Muscle layer of duodenum (tissue), 2 donors: ENCODE data around the gene RPS6KA5.

ENCODE experiments used
- H3K27ac ChIP-seq: one replicate; pipeline ENCODE4 v1.7.0; 2013; ENCODE audit warnings: mild to moderate bottlenecking, low read length
- H3K27me3 ChIP-seq: one replicate; pipeline ENCODE4 v1.7.0; 2013; ENCODE audit warnings: low read depth, mild to moderate bottlenecking, control low read depth, low read length
- H3K36me3 ChIP-seq, 2 donors: one replicate each; pipeline ENCODE4 v1.7.0; 2013; ENCODE audit warnings: low read length in 2 of 2, control low read depth in 1 of 2, mild to moderate bottlenecking in 1 of 2; ENCODE audit not compliant: insufficient read depth in 2 of 2, control insufficient read depth in 1 of 2
- H3K4me1 ChIP-seq, 2 donors: one replicate each; pipeline ENCODE4 v1.7.0; 2013; ENCODE audit warnings: low read length in 2 of 2, mild to moderate bottlenecking in 2 of 2, control low read depth in 1 of 2, moderate library complexity in 1 of 2; ENCODE audit not compliant: insufficient read depth in 2 of 2, control insufficient read depth in 1 of 2
- H3K4me3 ChIP-seq, 2 donors: one replicate each; pipeline ENCODE4 v1.7.0; 2013; ENCODE audit warnings: low read length in 2 of 2, low read depth in 1 of 2, mild to moderate bottlenecking in 1 of 2
- H3K9me3 ChIP-seq, 2 donors: one replicate each; pipeline ENCODE4 v1.7.0; 2013; ENCODE audit warnings: low read length in 2 of 2, control low read depth in 1 of 2, mild to moderate bottlenecking in 1 of 2; ENCODE audit not compliant: control insufficient read depth in 1 of 2
- donor health status: healthy.

The RPS6KA5 gene

GRCh38 chr14:90813442-90813841, 247.0 kb downstream of the RPS6KA5 start:
- Histone ChIP-seq H3K4me1 (peaks cover 0 to 24% of the 10 kb centered on the region in 2 donors), H3K9me3 (no peaks in the 10 kb centered on the region), H3K36me3 (no peaks in the 10 kb centered on the region), H3K27ac (no peak overlapping the region), H3K27me3 (no peaks in the 10 kb centered on the region), H3K4me3 (no peak overlapping the region)

GRCh38 chr14:90812109-90812508, 248.3 kb downstream of the RPS6KA5 start:
- Histone ChIP-seq H3K36me3 (no peaks in the 10 kb centered on the region), H3K4me1 (peaks cover 0 to 35% of the 10 kb centered on the region in 2 donors), H3K27me3 (no peaks in the 10 kb centered on the region), H3K9me3 (no peaks in the 10 kb centered on the region), H3K4me3 (no peak overlapping the region), H3K27ac (no peak overlapping the region)

DNA sequence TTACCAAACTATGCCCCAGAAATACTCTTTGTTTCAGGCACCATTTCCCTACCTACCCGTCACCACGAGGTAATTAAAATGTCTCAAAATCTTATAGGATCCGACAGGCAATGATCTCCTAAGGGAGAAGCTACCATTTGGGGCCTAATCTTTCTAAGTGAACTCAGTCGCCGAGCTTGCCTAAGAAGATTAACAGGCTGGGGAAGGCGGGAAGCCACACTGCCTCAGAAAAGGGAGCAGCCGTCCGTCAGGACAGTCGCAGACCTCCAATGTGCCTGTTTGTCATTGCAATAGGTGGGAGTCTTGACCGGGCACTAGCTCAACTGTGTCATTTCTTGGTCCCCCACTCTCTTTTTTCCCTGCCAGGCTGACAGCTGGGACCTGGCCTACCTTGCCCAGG, 248.8 kb downstream of the RPS6KA5 start:
- Histone ChIP-seq H3K4me1 (peaks cover 0 to 37% of the 10 kb centered on the region in 2 donors), H3K4me3 (no peak overlapping the region), H3K27me3 (no peaks in the 10 kb centered on the region), H3K27ac (no peak overlapping the region), H3K9me3 (no peaks in the 10 kb centered on the region), H3K36me3 (no peaks in the 10 kb centered on the region)

DNA sequence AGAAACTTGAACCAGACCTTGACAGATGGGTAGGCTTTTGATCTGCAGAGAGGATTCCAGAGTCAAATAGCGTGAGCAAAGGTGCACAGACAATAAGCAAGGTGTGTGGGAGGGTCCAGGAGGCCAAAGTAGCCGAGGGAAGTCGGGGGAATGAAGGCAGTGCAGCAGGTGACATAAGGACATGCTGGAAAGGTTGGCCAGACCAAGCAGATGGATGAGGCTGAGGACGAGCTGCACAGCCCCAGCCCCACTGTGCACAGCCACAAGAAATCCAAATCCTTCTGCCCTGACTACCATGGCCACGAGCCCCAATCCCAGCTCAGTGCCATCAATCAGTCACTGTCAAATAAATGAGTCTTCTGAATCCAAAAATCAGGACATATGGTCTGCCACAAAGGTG, 249.6 kb downstream of the RPS6KA5 start:
- Histone ChIP-seq H3K4me3 (no peak overlapping the region), H3K36me3 (no peaks in the 10 kb centered on the region), H3K27ac (no peak overlapping the region), H3K4me1 (peaks cover 0 to 41% of the 10 kb centered on the region in 2 donors), H3K27me3 (no peaks in the 10 kb centered on the region), H3K9me3 (no peaks in the 10 kb centered on the region)

GRCh38 chr14:90809530-90810312, 250.7 kb downstream of the RPS6KA5 start:
- no peaks in the 10 kb centered on the region for H3K27me3 ChIP-seq
- H3K4me3 ChIP-seq, result no peak overlapping the region
- H3K36me3 ChIP-seq, result no peaks in the 10 kb centered on the region
- H3K4me1 ChIP-seq, result peaks cover 0 to 34% of the 10 kb centered on the region in 2 donors
- H3K9me3 ChIP-seq, result no peaks in the 10 kb centered on the region
- no peak overlapping the region for H3K27ac ChIP-seq

DNA sequence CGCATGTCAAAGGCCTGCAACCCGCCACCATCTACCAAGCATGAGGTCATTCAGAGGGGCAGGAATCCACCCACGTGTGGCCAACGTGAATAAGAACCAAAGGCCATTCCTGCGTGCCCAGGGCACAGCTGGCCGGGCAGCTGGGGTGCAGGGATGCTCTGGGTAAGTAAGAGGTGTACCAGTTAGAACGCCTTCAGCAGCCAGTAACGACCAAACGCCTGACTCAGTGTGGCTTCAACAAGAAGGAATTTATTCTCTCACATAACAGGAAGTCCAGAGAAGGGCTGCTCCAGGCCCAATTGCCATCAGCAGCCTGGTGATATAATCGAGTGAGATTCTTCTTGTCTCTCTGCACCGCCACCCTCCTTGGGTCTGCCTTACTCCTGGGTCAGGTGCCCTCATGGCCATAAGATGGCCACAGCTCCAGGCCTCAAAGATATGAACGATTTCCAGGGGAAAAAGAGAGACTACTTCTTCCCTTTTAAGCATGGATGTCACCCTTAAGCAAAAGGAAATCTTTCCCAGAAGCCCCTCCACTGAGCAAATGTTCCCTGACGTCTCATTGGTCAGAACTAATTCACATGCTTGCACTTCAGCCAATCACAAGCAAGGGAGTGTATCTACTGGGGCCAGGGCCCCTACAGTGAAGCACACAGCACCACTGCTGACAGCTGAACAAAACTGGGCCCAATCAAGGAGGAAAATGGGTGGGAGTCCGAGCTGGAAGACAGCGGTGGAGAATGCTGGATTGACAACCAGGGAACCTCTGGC, 251.5 kb downstream of the RPS6KA5 start:
- no peaks in the 10 kb centered on the region for H3K9me3 ChIP-seq
- H3K27me3 ChIP-seq, result no peaks in the 10 kb centered on the region
- H3K27ac ChIP-seq, result no peak overlapping the region
- peaks cover 0 to 26% of the 10 kb centered on the region in 2 donors for H3K4me1 ChIP-seq
- no peak overlapping the region for H3K4me3 ChIP-seq
- no peaks in the 10 kb centered on the region for H3K36me3 ChIP-seq

DNA sequence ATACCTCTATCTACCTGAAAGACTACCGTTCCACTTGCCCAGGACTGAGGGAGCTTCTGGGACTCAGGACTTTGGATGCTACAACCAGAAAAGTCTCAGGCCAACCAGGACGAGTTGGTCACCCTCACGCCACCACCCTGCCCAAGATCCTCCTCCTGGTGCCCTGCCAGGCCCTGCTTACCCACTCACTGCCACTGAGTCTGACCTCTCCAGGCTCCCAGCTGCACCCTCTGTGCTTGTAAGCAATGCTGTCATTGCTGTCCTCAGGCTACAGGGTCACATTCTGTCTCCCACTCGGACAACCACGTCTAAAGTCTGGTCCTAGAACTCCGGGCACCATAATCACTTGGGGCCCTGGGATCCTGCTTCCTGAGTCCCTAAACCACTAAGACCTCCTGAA, 253.4 kb downstream of the RPS6KA5 start:
- Histone ChIP-seq H3K9me3 (no peaks in the 10 kb centered on the region), H3K4me3 (no peak overlapping the region), H3K36me3 (no peaks in the 10 kb centered on the region), H3K4me1 (peaks cover 0 to 25% of the 10 kb centered on the region in 2 donors), H3K27me3 (no peaks in the 10 kb centered on the region), H3K27ac (no peak overlapping the region)

DNA sequence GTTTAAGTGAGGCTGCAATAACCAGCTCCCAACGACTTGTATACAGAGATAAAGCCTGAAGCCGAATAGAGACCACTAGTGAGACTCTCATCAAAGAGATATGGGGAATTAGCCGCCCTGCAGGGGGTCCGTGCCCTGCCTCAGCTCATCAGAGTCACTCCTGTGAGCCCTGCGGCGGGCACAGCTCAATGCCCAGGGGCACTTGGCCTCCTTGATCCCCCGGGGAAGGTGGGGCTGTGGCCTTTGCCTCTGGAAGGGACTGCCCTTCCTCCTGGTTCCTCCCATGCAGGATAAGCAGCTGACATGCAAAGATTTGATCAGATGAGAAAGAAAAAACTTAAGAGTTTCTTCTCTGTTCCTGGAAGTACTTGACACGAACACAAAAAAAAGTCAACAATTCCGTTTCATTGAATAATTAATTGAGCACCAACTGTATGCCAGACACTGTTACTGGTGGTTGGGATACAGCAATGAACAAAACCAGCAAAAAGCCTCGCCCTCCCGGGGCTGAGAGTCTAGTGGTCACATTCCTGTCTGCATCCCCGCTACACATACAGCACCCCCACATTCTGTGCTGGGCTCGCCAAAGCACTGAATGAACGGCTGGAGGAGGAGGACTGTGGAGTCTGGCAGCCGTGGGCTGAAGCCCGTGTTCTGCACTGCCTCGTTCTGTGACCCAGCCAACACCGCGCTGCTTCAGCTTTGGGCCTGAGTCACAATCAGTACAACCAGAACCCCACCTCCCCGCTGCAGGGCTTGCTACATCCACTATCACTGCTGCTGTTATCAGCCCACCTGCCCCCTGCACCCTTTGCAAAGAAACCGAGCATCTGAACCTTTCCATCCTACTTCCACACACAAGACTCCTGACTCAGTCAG, 254.5 kb downstream of the RPS6KA5 start:
- no peak overlapping the region for H3K4me3 ChIP-seq
- no peaks in the 10 kb centered on the region for H3K9me3 ChIP-seq
- no peaks in the 10 kb centered on the region for H3K27me3 ChIP-seq
- no peaks in the 10 kb centered on the region for H3K36me3 ChIP-seq
- H3K4me1 ChIP-seq, result peaks cover 0 to 25% of the 10 kb centered on the region in 2 donors
- no peak overlapping the region for H3K27ac ChIP-seq

DNA sequence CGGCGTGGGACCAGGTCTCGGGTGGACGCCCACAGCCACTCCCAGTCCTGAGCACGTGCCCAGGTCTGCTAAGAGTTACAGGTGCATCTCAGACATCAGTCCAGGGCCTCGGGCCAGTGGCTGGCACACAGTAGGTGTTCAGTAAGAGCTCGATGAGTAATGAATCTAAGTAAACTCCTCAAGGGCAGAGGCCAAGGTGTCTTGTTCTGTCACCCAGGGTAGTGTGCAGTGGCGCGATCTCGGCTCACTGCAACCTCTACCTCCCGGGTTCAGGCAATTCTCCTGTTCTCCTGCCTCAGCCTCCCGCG, 255.4 kb downstream of the RPS6KA5 start:
- no peak overlapping the region for H3K4me3 ChIP-seq
- no peaks in the 10 kb centered on the region for H3K27me3 ChIP-seq
- H3K27ac ChIP-seq, result no peak overlapping the region
- no peaks in the 10 kb centered on the region for H3K36me3 ChIP-seq
- peaks cover 0 to 25% of the 10 kb centered on the region in 2 donors for H3K4me1 ChIP-seq
- H3K9me3 ChIP-seq, result no peaks in the 10 kb centered on the region

DNA sequence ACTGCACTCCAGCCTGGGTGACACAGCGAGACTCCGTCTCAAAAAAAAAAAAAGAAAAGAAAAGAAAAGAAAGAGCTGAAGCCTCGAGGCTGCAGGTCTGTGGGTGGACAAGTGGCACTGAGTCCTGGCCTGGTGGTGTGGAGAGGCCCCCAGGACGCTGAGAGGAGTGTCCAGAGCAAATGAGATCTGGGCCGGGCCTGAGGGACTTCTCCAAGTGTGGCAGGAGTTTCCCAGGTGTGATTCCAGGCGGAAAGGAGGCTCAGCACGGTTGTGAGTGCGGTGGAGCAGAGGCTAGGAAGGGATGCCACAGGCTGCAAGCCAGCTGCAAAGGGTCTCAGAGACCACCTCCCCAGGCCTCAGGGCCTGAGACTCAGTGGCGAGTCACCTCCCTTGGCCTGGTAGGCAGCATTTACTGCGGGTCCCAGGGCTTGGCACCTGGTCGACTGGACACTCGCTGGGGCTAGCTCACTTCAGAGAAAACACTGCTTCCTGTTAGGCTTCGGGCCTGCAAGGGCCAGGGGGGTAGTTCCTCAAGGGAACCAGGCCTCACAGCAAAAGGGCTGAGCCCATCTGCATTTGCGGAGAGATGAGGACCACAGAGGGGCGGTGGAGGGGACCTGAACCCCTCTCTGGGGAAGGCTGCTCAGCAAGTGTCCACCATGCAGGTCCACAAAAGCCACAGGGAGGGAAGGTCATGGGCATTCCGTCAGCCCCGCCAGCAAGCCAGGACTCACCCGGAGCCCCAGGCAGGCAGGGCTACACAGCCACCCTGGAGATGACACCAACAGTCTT, 256.0 kb downstream of the RPS6KA5 start:
- Histone ChIP-seq H3K27ac (no peak overlapping the region), H3K27me3 (no peaks in the 10 kb centered on the region), H3K4me1 (peaks cover 0 to 25% of the 10 kb centered on the region in 2 donors), H3K4me3 (no peak overlapping the region), H3K9me3 (no peaks in the 10 kb centered on the region), H3K36me3 (no peaks in the 10 kb centered on the region)
